Smooth muscle cell (in vitro differentiated cells): ENCODE measurements around the gene CCNL2. TPM values are rescaled to one million over a fixed set of nuclear protein-coding genes. Genes with fewer than 3 reads are reported as not detected.
A peak's percentile ranks its signal among the peaks of the same experiment; 100 is the strongest.

ENCODE experiments used
- DNase-seq: peaks from one replicate; lab custom pipeline; 2025; ENCODE audit not compliant: unreplicated experiment; lab: John Stamatoyannopoulos, UW
- H2AFZ ChIP-seq: fragments of 200-600 bp; sonication (generic); 2 replicates; pipeline ENCODE4 v1.6.0; 2016; ENCODE audit warnings: antibody characterized with exemption, low read depth, mild to moderate bottlenecking
- H3F3A ChIP-seq: fragments of 200-600 bp; sonication (generic); 2 replicates; pipeline ENCODE4 v1.6.0; 2017; ENCODE audit warnings: antibody characterized with exemption, low read depth
- H3K27ac ChIP-seq: fragments of 200-600 bp; sonication (generic); 2 replicates; pipeline ENCODE4 v1.5.1; 2016; ENCODE audit warnings: low read depth, mild to moderate bottlenecking
- H3K27me3 ChIP-seq: fragments of 200-600 bp; sonication (generic); 2 replicates; pipeline ENCODE4 v1.6.1; 2016; ENCODE audit warnings: low read depth, mild to moderate bottlenecking
- H3K36me3 ChIP-seq: fragments of 200-600 bp; sonication (generic); 2 replicates; pipeline ENCODE4 v1.5.1; 2016; ENCODE audit warnings: low read depth
- H3K4me1 ChIP-seq: fragments of 200-600 bp; sonication (generic); 2 replicates; pipeline ENCODE4 v1.5.1; 2016; ENCODE audit warnings: low read depth
- H3K4me2 ChIP-seq: fragments of 200-600 bp; sonication (generic); 2 replicates; pipeline ENCODE4 v1.6.0; 2016; ENCODE audit warnings: mild to moderate bottlenecking
- H3K4me3 ChIP-seq: fragments of 200-600 bp; sonication (generic); 2 replicates; pipeline ENCODE4 v1.5.1; 2016; ENCODE audit warnings: mild to moderate bottlenecking
- H3K79me2 ChIP-seq: fragments of 200-600 bp; sonication (generic); 2 replicates; pipeline ENCODE4 v1.6.0; 2016; ENCODE audit warnings: low read depth, mild to moderate bottlenecking
- H3K9ac ChIP-seq: fragments of 200-600 bp; sonication (generic); 2 replicates; pipeline ENCODE4 v1.6.0; 2016; ENCODE audit warnings: low read depth
- H3K9me3 ChIP-seq: fragments of 200-600 bp; sonication (generic); replicated peaks from 2 replicates; pipeline ENCODE4 v1.5.1; 2016; ENCODE audit warnings: low read depth
- H4K20me1 ChIP-seq: fragments of 200-600 bp; sonication (generic); 2 replicates; pipeline ENCODE4 v1.6.0; 2016; ENCODE audit warnings: low read depth
- WGBS: methylation state at CpG from one replicate; pipeline ENCODE4 v1.1.7; 2016; ENCODE audit warnings: low lambda C conversion rate; 5-methylcytosine and 5-hydroxymethylcytosine counted together
- polyA plus RNA-seq: library from polyadenylated mRNA; unstranded; fragments of >200 nt; fragmentation: Nextera tagmentation; extraction: Ambion mirVana; gene quantifications from 2 replicates; pipeline ENCODE4 v1.2.1, GENCODE V29; 2016
- total RNA-seq: library from RNA; depleted of rRNA; stranded (reverse); fragments of >200 nt; gene quantifications from 2 replicates; pipeline ENCODE4 v1.2.3, GENCODE V29; 2014
- TF ChIP-seq, protein P1 (sequence below): fragments of 200-600 bp; sonication (generic); IDR thresholded peaks from 2 replicates; pipeline ENCODE4 v1.5.1; 2017; ENCODE audit warnings: borderline replicate concordance, mild to moderate bottlenecking, antibody characterized with exemption; ENCODE audit not compliant: insufficient read depth, poor library complexity, severe bottlenecking

CCNL2 gene
- total and polyA plus RNA-seq, 2 experiments from 2014 or later, result 144 to 180 TPM

DNA sequence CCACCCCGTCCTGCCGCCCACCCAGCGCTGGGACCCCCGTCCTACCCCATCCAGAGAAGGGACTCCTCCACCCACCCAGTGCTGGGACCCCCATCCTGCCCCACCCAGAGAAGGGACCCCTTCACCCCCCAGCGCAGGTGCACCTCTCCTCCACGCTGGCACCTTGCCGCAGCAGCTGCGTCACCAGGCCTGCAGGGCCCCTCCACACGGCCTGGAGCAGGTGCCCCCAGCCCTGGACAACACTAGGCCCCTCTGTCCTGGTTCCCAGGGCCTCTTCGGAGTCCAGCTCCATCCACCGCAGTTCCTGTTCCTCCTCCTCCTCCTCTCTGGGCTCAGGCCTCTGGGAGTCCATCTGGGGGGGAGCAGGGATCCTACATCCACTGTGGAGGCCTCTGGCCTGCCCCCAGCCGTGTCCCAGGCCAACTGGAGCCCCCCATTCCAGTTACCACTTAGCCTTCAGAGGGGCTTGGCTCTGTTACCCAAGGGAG lies 21.6 kb upstream of the CCNL2 start:
- H3K4me3 ChIP-seq, result peak overlapping the region; percentile 8
- H3K9ac ChIP-seq, result no peak overlapping the region
- H3K36me3 ChIP-seq, result no peaks in the 10 kb centered on the region
- H2AFZ ChIP-seq, result no peak overlapping the region
- H3K27ac ChIP-seq, result peak overlapping the region; percentile 53
- H3F3A ChIP-seq, result peaks cover 7% of the 10 kb centered on the region
- DNase-seq, result no peak
- H3K79me2 ChIP-seq, result no peaks in the 10 kb centered on the region
- no peaks in the 10 kb centered on the region for H3K9me3 ChIP-seq
- TF ChIP-seq, protein P1, sequence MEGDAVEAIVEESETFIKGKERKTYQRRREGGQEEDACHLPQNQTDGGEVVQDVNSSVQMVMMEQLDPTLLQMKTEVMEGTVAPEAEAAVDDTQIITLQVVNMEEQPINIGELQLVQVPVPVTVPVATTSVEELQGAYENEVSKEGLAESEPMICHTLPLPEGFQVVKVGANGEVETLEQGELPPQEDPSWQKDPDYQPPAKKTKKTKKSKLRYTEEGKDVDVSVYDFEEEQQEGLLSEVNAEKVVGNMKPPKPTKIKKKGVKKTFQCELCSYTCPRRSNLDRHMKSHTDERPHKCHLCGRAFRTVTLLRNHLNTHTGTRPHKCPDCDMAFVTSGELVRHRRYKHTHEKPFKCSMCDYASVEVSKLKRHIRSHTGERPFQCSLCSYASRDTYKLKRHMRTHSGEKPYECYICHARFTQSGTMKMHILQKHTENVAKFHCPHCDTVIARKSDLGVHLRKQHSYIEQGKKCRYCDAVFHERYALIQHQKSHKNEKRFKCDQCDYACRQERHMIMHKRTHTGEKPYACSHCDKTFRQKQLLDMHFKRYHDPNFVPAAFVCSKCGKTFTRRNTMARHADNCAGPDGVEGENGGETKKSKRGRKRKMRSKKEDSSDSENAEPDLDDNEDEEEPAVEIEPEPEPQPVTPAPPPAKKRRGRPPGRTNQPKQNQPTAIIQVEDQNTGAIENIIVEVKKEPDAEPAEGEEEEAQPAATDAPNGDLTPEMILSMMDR, result no peak
- peaks cover 6% of the 10 kb centered on the region for H3K4me1 ChIP-seq
- H4K20me1 ChIP-seq, result no peaks in the 10 kb centered on the region
- H3K27me3 ChIP-seq, result no peaks in the 10 kb centered on the region
- peak overlapping the region; percentile 54 for H3K4me2 ChIP-seq
- 89% methylated on average over 4 of the region's 12 CpGs for WGBS

DNA sequence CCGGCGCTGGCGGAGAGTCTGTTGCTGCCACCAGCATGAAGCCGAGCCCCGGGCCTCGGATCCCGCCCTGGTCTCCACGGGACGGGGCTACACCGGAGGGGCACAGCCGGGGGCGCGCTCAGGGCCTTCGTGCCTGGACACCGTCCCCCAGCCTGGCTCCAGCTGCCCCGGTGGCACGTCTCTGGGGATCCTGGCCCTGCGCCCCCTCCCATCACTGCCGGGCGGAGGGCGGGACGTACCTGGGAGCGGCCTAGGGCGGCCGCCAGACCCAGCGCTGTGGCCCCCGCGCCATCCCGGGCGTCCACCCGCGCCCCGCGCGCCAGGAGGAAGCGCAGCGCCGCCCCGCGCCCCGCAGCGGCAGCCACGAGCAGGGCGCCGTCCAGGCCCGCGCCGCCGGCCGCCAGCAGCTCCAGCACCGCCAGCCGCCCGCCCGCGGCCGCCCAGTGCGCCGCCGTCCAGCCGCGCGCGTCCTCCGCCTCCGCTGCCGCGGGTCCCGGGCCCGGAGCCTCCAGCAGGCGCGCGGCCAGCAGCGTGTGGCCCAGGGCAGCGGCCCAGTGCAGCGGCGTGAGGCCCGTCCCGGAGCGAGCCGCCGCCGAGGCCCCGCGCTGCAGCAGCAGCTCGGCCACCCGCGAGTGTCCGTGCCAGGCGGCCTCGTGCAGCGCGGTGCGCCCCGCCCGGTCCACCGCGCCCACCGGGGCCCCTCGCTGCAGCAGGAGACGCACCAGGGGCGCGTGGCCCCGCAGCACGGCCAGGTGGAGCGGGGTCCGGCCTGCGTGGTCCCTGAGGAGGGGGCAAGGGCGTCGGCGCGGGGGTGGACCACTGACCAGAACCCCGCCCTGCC lies 20.9 kb upstream of the CCNL2 start:
- Histone ChIP-seq H3F3A (peaks cover 7% of the 10 kb centered on the region), H3K9ac (no peak overlapping the region), H3K4me2 (peak overlapping the region; percentile 54), H4K20me1 (no peaks in the 10 kb centered on the region), H3K36me3 (no peaks in the 10 kb centered on the region), H3K27ac (no peak overlapping the region), H3K9me3 (no peaks in the 10 kb centered on the region), H3K4me3 (peak overlapping the region; percentile 8), H3K79me2 (no peaks in the 10 kb centered on the region), H2AFZ (no peak overlapping the region), H3K27me3 (no peaks in the 10 kb centered on the region), H3K4me1 (peaks cover 6% of the 10 kb centered on the region)
- TF ChIP-seq, protein P1, result no peak
- no peak for DNase-seq
- WGBS, result 28% methylated on average over 39 of the region's 112 CpGs

DNA sequence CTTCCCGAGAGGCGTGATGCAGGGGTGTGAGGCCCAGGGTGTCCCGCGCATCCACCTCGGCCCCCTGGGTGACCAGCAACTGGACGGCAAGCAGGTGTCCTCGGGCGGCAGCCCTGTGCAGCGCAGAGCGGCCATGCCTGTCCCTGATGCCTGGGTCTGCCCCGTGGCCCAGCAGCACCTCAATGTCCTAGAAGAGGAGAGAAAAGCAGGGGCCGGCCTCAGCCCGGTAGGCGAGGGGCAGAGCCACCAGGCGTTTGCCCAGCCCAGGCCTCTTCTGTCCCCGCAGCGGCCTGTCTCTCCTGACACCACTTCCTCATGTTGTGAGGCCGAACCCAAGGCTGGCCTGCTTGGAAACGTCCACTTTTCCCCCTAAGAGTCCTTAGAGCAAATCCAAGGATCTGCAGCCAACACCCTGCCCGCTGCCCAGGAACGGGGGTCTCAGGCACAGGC lies 20.3 kb upstream of the CCNL2 start:
- Histone ChIP-seq H3K36me3 (no peaks in the 10 kb centered on the region), H3K9me3 (no peaks in the 10 kb centered on the region), H3K27me3 (no peaks in the 10 kb centered on the region), H3K9ac (no peak overlapping the region), H3K79me2 (no peaks in the 10 kb centered on the region), H2AFZ (no peak overlapping the region), H3K4me3 (no peak overlapping the region), H4K20me1 (no peaks in the 10 kb centered on the region), H3K4me2 (peak overlapping the region; percentile 50), H3K27ac (no peak overlapping the region), H3K4me1 (peaks cover 6% of the 10 kb centered on the region), H3F3A (peaks cover under 1% of the 10 kb centered on the region)
- DNase-seq, result no peak
- TF ChIP-seq, protein P1, result no peak
- WGBS, result 95% methylated on average over 19 of the region's 21 CpGs
